ENCODE measurements around the gene ESYT1.

The ESYT1 gene, protein sequence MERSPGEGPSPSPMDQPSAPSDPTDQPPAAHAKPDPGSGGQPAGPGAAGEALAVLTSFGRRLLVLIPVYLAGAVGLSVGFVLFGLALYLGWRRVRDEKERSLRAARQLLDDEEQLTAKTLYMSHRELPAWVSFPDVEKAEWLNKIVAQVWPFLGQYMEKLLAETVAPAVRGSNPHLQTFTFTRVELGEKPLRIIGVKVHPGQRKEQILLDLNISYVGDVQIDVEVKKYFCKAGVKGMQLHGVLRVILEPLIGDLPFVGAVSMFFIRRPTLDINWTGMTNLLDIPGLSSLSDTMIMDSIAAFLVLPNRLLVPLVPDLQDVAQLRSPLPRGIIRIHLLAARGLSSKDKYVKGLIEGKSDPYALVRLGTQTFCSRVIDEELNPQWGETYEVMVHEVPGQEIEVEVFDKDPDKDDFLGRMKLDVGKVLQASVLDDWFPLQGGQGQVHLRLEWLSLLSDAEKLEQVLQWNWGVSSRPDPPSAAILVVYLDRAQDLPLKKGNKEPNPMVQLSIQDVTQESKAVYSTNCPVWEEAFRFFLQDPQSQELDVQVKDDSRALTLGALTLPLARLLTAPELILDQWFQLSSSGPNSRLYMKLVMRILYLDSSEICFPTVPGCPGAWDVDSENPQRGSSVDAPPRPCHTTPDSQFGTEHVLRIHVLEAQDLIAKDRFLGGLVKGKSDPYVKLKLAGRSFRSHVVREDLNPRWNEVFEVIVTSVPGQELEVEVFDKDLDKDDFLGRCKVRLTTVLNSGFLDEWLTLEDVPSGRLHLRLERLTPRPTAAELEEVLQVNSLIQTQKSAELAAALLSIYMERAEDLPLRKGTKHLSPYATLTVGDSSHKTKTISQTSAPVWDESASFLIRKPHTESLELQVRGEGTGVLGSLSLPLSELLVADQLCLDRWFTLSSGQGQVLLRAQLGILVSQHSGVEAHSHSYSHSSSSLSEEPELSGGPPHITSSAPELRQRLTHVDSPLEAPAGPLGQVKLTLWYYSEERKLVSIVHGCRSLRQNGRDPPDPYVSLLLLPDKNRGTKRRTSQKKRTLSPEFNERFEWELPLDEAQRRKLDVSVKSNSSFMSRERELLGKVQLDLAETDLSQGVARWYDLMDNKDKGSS

DNA sequence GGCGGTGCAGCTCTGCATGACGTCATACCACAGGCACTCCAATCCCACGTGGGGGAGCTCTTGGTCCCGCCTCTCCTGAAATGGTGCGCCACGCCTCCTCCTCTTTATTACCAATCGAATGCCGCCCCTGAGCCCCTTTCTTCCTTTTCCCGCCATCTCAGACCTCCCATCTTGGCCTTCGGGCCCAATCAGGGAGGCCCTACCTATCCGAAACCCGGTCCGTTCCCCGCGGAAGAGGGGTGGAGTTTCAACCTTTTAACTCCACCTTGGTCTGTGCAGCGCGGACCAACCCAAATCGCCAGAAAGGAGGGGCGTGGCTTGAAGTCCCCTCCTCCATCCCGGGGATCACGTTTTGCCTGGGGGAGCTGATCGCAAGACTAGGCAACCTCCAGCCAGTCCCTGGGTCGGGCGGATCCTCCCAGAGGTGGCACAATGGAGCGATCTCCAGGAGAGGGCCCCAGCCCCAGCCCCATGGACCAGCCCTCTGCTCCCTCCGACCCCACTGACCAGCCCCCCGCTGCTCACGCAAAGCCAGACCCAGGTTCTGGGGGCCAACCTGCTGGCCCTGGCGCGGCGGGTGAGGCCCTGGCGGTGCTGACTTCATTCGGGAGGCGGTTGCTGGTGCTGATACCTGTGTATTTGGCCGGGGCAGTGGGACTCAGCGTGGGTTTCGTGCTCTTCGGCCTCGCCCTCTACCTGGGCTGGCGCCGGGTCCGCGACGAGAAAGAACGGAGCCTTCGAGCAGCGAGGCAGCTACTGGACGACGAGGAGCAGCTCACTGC, at the start of gene ESYT1:
Gene ESYT1, plus strand, starts transcription at position 380 of the 782 bp plus-strand sequence. Its CDS starts 53 bp downstream, at position 433.
- peak; percentile 100 for DNase-seq (ENCODE audit: low read depth)

DNA sequence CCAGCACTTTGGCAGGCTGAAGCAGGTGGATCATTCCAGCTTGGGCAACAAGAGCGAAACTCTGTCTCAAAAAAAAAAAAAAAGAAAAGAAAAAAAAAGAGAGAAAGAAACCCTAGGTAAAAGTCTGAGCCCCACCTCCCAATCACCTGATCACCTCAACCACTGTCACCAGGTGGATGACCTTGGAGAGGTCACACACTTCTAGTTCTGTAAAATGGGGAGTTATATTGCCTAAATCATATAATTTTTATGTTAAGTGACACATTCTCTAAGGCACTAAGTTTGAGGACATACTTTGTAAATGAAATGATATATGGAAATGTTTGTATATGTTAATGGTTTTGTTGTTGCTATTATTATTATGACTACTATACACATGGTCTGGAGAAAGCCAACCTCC, 49.6 kb upstream of the ESYT1 start:
- no peak for DNase-seq (ENCODE audit: low read depth)

GRCh38 chr12:56078931-56079722, 48.9 kb upstream of the ESYT1 start:
- DNase-seq (ENCODE audit: low read depth), result peak; percentile 80

DNA sequence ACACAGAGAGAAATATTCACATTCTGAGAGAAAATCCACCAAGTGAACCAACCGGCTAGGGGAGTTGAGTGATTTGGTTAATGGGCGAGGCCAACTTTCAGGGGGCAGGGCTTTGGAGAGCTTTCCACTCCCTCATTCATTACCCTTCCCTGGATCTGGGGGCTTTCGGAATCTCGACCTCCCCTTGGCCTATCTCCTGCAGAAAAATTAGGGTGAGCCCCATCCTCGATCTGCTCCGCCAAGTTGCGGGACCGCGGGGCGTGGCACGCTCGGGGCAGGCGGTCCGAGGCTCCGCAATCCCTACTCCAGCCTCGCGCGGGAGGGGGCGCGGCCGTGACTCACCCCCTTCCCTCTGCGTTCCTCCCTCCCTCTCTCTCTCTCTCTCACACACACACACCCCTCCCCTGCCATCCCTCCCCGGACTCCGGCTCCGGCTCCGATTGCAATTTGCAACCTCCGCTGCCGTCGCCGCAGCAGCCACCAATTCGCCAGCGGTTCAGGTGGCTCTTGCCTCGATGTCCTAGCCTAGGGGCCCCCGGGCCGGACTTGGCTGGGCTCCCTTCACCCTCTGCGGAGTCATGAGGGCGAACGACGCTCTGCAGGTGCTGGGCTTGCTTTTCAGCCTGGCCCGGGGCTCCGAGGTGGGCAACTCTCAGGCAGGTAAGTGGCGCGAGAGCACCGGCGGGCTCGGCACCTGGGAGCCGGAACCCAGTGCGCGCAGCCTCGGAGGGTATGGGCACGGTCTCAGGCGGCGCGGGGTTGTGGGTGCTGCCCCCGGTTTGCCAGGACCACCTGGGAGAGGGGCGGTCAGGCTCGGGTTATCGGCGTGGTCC, 48.1 kb upstream of the ESYT1 start, which contains the start of gene ERBB3:
Gene ERBB3, plus strand, starts transcription at position 443 of the 833 bp plus-strand sequence. Its CDS starts 136 bp downstream, at position 579.
- DNase-seq (ENCODE audit: low read depth), result peak; percentile 86

- no peak for DNase-seq (ENCODE audit: low read depth)
Measured at GRCh38 chr12:56080556-56081138, 47.4 kb upstream of the ESYT1 start.

- DNase-seq (ENCODE audit: low read depth), result no peak
Measured at GRCh38 chr12:56081393-56082347, 46.4 kb upstream of the ESYT1 start.

- no peak for DNase-seq (ENCODE audit: low read depth)
Measured at GRCh38 chr12:56082382-56082781, 45.7 kb upstream of the ESYT1 start.

- no peak for DNase-seq (ENCODE audit: low read depth)
Measured at GRCh38 chr12:56082967-56083366, 45.1 kb upstream of the ESYT1 start.

GRCh38 chr12:56084958-56085543, 43.0 kb upstream of the ESYT1 start:
- no peak for DNase-seq (ENCODE audit: low read depth)

- DNase-seq (ENCODE audit: low read depth), result no peak
Measured at GRCh38 chr12:56086096-56086495, 42.0 kb upstream of the ESYT1 start.

DNA sequence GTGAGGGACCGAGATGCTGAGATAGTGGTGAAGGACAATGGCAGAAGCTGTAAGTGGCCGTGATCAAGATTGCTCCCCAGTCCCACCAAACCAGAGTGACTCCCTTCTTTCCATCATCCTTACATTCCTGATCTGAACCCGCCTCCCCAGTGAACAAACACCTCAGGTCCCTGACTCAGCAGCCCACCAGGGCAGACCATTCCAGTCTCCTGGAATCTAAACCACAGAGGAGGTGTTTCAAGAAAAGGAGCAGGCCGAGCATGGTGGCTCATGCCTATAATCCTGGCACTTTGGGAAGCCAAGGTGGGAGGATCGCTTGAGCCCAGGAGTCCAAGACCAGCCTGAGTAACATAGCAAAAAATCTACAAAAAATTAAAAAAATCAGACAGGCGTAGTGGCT, 41.5 kb upstream of the ESYT1 start:
- DNase-seq (ENCODE audit: low read depth), result no peak

GRCh38 chr12:56087220-56087619, 40.8 kb upstream of the ESYT1 start:
- DNase-seq (ENCODE audit: low read depth), result no peak

DNA sequence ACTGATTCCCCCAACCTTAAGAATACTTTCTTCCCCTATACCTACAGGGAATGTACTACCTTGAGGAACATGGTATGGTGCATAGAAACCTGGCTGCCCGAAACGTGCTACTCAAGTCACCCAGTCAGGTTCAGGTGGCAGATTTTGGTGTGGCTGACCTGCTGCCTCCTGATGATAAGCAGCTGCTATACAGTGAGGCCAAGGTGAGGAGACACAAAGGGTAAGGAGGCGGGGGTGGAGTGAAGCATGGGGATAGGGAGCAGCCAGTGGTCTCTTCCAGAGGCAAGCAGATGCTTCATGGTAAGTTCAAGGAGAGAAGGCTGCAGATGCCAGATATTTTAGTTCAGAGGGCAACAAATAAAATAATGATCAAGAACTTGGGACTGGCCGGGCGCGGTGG, 30.3 kb upstream of the ESYT1 start:
- no peak for DNase-seq (ENCODE audit: low read depth)

GRCh38 chr12:56098592-56098991, 29.5 kb upstream of the ESYT1 start:
- DNase-seq (ENCODE audit: low read depth), result no peak

DNA sequence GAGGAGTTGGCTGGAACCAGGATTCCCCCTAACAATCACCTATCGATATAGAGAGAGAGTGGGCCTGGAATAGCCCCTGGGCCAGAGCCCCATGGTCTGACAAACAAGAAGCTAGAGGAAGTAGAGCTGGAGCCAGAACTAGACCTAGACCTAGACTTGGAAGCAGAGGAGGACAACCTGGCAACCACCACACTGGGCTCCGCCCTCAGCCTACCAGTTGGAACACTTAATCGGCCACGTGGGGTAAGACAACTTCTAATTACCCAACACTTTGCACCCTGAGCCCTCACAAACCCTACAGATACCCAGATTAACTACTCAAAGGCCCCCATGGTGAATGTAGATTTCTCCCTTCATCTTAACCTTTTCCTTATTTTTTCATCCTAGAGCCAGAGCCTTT, 28.3 kb upstream of the ESYT1 start:
- no peak for DNase-seq (ENCODE audit: low read depth)

- DNase-seq (ENCODE audit: low read depth), result no peak
Measured at GRCh38 chr12:56101045-56101444, 27.0 kb upstream of the ESYT1 start.

GRCh38 chr12:56102683-56103065, 25.4 kb upstream of the ESYT1 start:
- no peak for DNase-seq (ENCODE audit: low read depth)
